HEK293 (cell line): ENCODE data around the gene SHISAL1.

ENCODE experiments used
- CTCF ChIA-PET: fragments of 350-600 bp; formaldehyde crosslinking; extraction: SDS; loops from one replicate; lab custom pipeline; 2021; ENCODE audit warnings: antibody characterized with exemption; lab: Yijun Ruan, JAX
- POLR2A ChIA-PET: fragments of 300-600 bp; formaldehyde crosslinking; extraction: SDS; loops from one replicate; lab custom pipeline; 2020; ENCODE audit warnings: antibody characterized with exemption, inconsistent platforms; lab: Yijun Ruan, JAX
- H3K27ac ChIP-seq: fragments of 200-500 bp; sonication (Bioruptor generic); 2 replicates; pipeline ENCODE4 v1.5.1; 2014; ENCODE audit warnings: low read depth, low read length, control low read depth, inconsistent platforms; ENCODE audit errors: extremely low read depth
- H3K36me3 ChIP-seq, 2 experiments: fragments of 200-500 bp in 1 of 2; sonication (Bioruptor generic) in 1 of 2; 1 replicate in 1 of 2; 2 replicates in 1 of 2; pipeline ENCODE4 v1.5.1; 2014 to 2017; ENCODE audit warnings: inconsistent platforms in 2 of 2, low read length in 2 of 2; ENCODE audit not compliant: control insufficient read depth in 2 of 2, insufficient read depth in 1 of 2
- H3K4me1 ChIP-seq: fragments of 200-500 bp; sonication (Bioruptor generic); 2 replicates; pipeline ENCODE4 v1.5.1; 2014; ENCODE audit warnings: mild to moderate bottlenecking, low read length, inconsistent platforms; ENCODE audit not compliant: control insufficient read depth, insufficient read depth
- H3K4me3 ChIP-seq: 2 replicates; pipeline ENCODE4 v1.5.1; 2011; ENCODE audit warnings: low read depth, mild to moderate bottlenecking, control low read depth, low read length, moderate library complexity
- H3K9me3 ChIP-seq: fragments of 200-500 bp; sonication (Bioruptor generic); 2 replicates; pipeline ENCODE4 v1.5.1; 2014; ENCODE audit warnings: low read depth, low read length, inconsistent platforms; ENCODE audit not compliant: control insufficient read depth, insufficient read depth
- IKZF3 ChIP-seq: fragments of 450-650 bp; IDR thresholded peaks from 2 replicates; pipeline ENCODE4 v1.5.0; 2018; ENCODE audit warnings: missing biosample characterization, mild to moderate bottlenecking, missing genetic modification characterization, moderate library complexity
- PRDM1 ChIP-seq: fragments of 450-650 bp; formaldehyde crosslinking; IDR thresholded peaks from 2 replicates; pipeline ENCODE4; 2016; ENCODE audit warnings: missing biosample characterization, missing genetic modification characterization
- ZFHX2 ChIP-seq: fragments of 450-650 bp; formaldehyde crosslinking; conservative IDR thresholded peaks from 2 replicates; pipeline ENCODE4 v1.5.1; 2016; ENCODE audit warnings: missing biosample characterization, missing genetic modification characterization
- ZFP37 ChIP-seq: fragments of 450-650 bp; formaldehyde crosslinking; IDR thresholded peaks from 2 replicates; pipeline ENCODE4 v1.5.1; 2016; ENCODE audit warnings: missing biosample characterization, missing genetic modification characterization
- ZFP41 ChIP-seq: fragments of 450-650 bp; formaldehyde crosslinking; IDR thresholded peaks from 2 replicates; pipeline ENCODE4 v1.5.1; 2016; ENCODE audit warnings: missing biosample characterization, missing genetic modification characterization, borderline replicate concordance
- ZNF221 ChIP-seq: fragments of 450-650 bp; formaldehyde crosslinking; IDR thresholded peaks from 2 replicates; pipeline ENCODE4 v1.5.1; 2017; ENCODE audit warnings: missing biosample characterization, missing genetic modification characterization, borderline replicate concordance
- ZNF223 ChIP-seq: fragments of 450-650 bp; formaldehyde crosslinking; IDR thresholded peaks from 2 replicates; pipeline ENCODE4 v1.5.1; 2016; ENCODE audit warnings: missing biosample characterization, missing genetic modification characterization
- ZNF248 ChIP-seq: fragments of 450-650 bp; formaldehyde crosslinking; IDR thresholded peaks from 2 replicates; pipeline ENCODE4 v1.5.1; 2017; ENCODE audit warnings: missing biosample characterization, missing genetic modification characterization
- ZNF292 ChIP-seq: fragments of 450-650 bp; formaldehyde crosslinking; IDR thresholded peaks from 2 replicates; pipeline ENCODE4 v1.5.1; 2016; ENCODE audit warnings: low read depth, missing biosample characterization, missing genetic modification characterization, borderline replicate concordance
- ZNF404 ChIP-seq: fragments of 450-650 bp; formaldehyde crosslinking; IDR thresholded peaks from 2 replicates; pipeline ENCODE4 v1.5.1; 2017; ENCODE audit warnings: missing biosample characterization, missing genetic modification characterization
- ZNF571 ChIP-seq: fragments of 450-650 bp; formaldehyde crosslinking; IDR thresholded peaks from 2 replicates; pipeline ENCODE4 v1.5.0; 2017; ENCODE audit warnings: missing biosample characterization, missing genetic modification characterization
- ZNF658 ChIP-seq: fragments of 450-650 bp; formaldehyde crosslinking; IDR thresholded peaks from 2 replicates; pipeline ENCODE4; 2016; ENCODE audit warnings: missing biosample characterization, missing genetic modification characterization
- ZNF830 ChIP-seq: fragments of 450-650 bp; IDR thresholded peaks from 2 replicates; pipeline ENCODE4 v1.5.0; 2018; ENCODE audit warnings: missing biosample characterization, missing genetic modification characterization, low read depth, mild to moderate bottlenecking, moderate library complexity
- ZNF843 ChIP-seq: fragments of 450-650 bp; formaldehyde crosslinking; IDR thresholded peaks from 2 replicates; pipeline ENCODE4 v1.5.1; 2016; ENCODE audit warnings: missing biosample characterization, missing genetic modification characterization
- ZSCAN30 ChIP-seq: fragments of 450-650 bp; IDR thresholded peaks from 2 replicates; pipeline ENCODE4 v1.5.1; 2018; ENCODE audit warnings: missing biosample characterization, mild to moderate bottlenecking, missing genetic modification characterization, moderate library complexity
- TF ChIP-seq, protein P1 (sequence below): fragments of 450-650 bp; formaldehyde crosslinking; IDR thresholded peaks from 2 replicates; pipeline ENCODE4 v1.5.1; 2017; ENCODE audit warnings: missing biosample characterization, missing genetic modification characterization
- TF ChIP-seq, protein P2 (sequence below): fragments of 450-650 bp; formaldehyde crosslinking; IDR thresholded peaks from 2 replicates; pipeline ENCODE4 v1.5.1; 2016; ENCODE audit warnings: missing biosample characterization, missing genetic modification characterization
- TF ChIP-seq, protein P3 (sequence below): fragments of 450-650 bp; formaldehyde crosslinking; IDR thresholded peaks from 2 replicates; pipeline ENCODE4 v1.5.1; 2016; ENCODE audit warnings: missing biosample characterization, missing genetic modification characterization
- TF ChIP-seq, protein P4 (sequence below): fragments of 450-650 bp; formaldehyde crosslinking; IDR thresholded peaks from 2 replicates; pipeline ENCODE4 v1.5.1; 2016; ENCODE audit warnings: missing biosample characterization, missing genetic modification characterization
- TF ChIP-seq, protein P5 (sequence below): sonication (generic); formaldehyde crosslinking; IDR thresholded peaks from 2 replicates; pipeline ENCODE4 v1.8.1; 2022; ENCODE audit warnings: mild to moderate bottlenecking, moderate library complexity, missing genetic modification reagents

Gene SHISAL1

DNA sequence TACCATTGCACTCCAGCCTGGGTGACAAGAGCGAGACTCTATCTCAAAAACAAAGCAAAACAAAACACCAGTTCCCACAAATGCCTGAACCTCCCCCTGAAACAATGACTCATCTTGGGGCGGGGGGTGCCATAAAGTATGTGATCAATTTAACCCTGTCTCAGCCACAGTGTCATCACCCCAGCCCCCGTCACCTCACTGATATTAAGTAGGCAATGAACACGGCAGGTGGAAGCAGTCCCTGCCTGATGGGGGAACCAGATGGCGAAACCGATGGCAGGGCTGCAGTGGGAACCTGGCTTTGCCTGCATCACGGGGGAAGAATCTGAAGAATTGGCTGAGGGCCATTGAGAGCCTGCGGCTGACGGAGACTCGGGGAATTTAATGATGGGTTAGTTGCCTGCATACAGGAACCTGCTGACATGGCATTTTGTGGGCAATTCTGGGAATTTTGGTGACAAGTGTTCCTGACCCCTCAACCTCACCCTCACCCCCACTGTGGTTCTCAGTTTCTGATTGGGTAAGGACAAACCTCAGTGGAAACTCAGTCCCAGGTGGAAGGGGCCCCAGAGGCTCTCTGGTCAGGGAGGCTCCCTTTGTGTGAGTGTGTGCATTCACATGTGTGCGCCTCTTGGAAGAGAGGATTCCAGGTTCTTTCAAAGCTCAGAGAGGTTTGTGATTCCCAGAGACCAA lies 39.1 kb upstream of the SHISAL1 start (continued):
- TF ChIP-seq, protein P1, sequence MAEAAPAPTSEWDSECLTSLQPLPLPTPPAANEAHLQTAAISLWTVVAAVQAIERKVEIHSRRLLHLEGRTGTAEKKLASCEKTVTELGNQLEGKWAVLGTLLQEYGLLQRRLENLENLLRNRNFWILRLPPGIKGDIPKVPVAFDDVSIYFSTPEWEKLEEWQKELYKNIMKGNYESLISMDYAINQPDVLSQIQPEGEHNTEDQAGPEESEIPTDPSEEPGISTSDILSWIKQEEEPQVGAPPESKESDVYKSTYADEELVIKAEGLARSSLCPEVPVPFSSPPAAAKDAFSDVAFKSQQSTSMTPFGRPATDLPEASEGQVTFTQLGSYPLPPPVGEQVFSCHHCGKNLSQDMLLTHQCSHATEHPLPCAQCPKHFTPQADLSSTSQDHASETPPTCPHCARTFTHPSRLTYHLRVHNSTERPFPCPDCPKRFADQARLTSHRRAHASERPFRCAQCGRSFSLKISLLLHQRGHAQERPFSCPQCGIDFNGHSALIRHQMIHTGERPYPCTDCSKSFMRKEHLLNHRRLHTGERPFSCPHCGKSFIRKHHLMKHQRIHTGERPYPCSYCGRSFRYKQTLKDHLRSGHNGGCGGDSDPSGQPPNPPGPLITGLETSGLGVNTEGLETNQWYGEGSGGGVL (tag by site-specific recombination) = peak; percentile 90
- TF ChIP-seq, protein P2, sequence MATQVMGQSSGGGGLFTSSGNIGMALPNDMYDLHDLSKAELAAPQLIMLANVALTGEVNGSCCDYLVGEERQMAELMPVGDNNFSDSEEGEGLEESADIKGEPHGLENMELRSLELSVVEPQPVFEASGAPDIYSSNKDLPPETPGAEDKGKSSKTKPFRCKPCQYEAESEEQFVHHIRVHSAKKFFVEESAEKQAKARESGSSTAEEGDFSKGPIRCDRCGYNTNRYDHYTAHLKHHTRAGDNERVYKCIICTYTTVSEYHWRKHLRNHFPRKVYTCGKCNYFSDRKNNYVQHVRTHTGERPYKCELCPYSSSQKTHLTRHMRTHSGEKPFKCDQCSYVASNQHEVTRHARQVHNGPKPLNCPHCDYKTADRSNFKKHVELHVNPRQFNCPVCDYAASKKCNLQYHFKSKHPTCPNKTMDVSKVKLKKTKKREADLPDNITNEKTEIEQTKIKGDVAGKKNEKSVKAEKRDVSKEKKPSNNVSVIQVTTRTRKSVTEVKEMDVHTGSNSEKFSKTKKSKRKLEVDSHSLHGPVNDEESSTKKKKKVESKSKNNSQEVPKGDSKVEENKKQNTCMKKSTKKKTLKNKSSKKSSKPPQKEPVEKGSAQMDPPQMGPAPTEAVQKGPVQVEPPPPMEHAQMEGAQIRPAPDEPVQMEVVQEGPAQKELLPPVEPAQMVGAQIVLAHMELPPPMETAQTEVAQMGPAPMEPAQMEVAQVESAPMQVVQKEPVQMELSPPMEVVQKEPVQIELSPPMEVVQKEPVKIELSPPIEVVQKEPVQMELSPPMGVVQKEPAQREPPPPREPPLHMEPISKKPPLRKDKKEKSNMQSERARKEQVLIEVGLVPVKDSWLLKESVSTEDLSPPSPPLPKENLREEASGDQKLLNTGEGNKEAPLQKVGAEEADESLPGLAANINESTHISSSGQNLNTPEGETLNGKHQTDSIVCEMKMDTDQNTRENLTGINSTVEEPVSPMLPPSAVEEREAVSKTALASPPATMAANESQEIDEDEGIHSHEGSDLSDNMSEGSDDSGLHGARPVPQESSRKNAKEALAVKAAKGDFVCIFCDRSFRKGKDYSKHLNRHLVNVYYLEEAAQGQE = no peak
- TF ChIP-seq, protein P3, sequence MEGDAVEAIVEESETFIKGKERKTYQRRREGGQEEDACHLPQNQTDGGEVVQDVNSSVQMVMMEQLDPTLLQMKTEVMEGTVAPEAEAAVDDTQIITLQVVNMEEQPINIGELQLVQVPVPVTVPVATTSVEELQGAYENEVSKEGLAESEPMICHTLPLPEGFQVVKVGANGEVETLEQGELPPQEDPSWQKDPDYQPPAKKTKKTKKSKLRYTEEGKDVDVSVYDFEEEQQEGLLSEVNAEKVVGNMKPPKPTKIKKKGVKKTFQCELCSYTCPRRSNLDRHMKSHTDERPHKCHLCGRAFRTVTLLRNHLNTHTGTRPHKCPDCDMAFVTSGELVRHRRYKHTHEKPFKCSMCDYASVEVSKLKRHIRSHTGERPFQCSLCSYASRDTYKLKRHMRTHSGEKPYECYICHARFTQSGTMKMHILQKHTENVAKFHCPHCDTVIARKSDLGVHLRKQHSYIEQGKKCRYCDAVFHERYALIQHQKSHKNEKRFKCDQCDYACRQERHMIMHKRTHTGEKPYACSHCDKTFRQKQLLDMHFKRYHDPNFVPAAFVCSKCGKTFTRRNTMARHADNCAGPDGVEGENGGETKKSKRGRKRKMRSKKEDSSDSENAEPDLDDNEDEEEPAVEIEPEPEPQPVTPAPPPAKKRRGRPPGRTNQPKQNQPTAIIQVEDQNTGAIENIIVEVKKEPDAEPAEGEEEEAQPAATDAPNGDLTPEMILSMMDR (tag by site-specific recombination) = no peak
- TF ChIP-seq PRDM1 (tag by site-specific recombination) (no peak), ZSCAN30 (no peak), ZNF830 (tag by site-specific recombination) (no peak), ZNF571 (no peak), ZNF223 (tag by site-specific recombination) (0 out of 2 replicates have a peak, but pooled peaks have one; percentile 26), ZNF248 (tag by site-specific recombination) (no peak), ZNF292 (tag by site-specific recombination) (no peak)

DNA sequence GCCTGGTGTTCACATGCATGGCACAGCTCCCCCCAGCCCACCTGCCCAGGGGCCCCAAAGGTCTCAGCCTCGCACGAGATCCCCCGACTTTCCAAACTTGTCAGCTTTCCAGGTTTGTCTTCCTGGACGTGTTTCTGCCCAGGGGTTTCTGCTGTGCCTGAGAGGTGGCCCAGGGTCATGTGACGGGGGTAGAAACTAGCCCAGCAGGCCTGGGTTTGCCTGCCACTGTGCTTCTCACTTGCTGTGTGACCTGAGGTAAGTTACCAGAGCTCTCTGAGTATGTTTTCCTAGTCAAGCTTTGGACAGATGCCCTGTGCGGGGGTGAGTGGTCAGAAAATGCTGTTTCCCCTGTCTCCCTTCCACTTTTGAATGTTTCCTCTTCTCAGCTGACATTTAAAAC lies 38.3 kb upstream of the SHISAL1 start:
- ChIA-PET POLR2A (no interaction called here), CTCF (no interaction called here)
- TF ChIP-seq ZFHX2 (tag by site-specific recombination) (no peak), ZFP41 (tag by site-specific recombination) (no peak), ZFP37 (tag by site-specific recombination) (no peak), ZNF404 (tag by site-specific recombination) (no peak), IKZF3 (no peak), ZNF658 (tag by site-specific recombination) (no peak), ZNF221 (tag by site-specific recombination) (no peak), ZNF843 (no peak)
- TF ChIP-seq, protein P4, sequence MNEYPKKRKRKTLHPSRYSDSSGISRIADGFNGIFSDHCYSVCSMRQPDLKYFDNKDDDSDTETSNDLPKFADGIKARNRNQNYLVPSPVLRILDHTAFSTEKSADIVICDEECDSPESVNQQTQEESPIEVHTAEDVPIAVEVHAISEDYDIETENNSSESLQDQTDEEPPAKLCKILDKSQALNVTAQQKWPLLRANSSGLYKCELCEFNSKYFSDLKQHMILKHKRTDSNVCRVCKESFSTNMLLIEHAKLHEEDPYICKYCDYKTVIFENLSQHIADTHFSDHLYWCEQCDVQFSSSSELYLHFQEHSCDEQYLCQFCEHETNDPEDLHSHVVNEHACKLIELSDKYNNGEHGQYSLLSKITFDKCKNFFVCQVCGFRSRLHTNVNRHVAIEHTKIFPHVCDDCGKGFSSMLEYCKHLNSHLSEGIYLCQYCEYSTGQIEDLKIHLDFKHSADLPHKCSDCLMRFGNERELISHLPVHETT (tag by site-specific recombination) = no peak
- TF ChIP-seq, protein P5, sequence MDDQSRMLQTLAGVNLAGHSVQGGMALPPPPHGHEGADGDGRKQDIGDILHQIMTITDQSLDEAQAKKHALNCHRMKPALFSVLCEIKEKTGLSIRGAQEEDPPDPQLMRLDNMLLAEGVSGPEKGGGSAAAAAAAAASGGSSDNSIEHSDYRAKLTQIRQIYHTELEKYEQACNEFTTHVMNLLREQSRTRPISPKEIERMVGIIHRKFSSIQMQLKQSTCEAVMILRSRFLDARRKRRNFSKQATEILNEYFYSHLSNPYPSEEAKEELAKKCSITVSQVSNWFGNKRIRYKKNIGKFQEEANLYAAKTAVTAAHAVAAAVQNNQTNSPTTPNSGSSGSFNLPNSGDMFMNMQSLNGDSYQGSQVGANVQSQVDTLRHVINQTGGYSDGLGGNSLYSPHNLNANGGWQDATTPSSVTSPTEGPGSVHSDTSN (CRISPR knock-in tag) = no peak
- Histone ChIP-seq H3K4me1 (peaks cover 4% of the 10 kb centered on the region), H3K27ac (no peak overlapping the region), H3K4me3 (no peak overlapping the region), H3K36me3 (no peaks in the 10 kb centered on the region), H3K9me3 (no peaks in the 10 kb centered on the region)
